PFSK-1 (cell line): ENCODE data around the gene CXCL12.

Source experiments
- FOXP2 ChIP-seq: optimal IDR thresholded peaks from 2 replicates; pipeline ENCODE3; 2011; ENCODE audit warnings: borderline replicate concordance, control low read depth, inconsistent platforms; ENCODE audit not compliant: insufficient read depth; ENCODE audit errors: extremely low read length, extremely low read depth
- POLR2AphosphoS5 ChIP-seq: IDR thresholded peaks from 2 replicates; pipeline ENCODE4 v1.6.1; 2012; ENCODE audit warnings: low read depth, mild to moderate bottlenecking, control low read depth, low read length, moderate library complexity
- REST ChIP-seq, 2 experiments: IDR thresholded peaks; 2 replicates each; pipeline versions ENCODE4 v1.6.1 to v1.8.0; 2011 to 2012; ENCODE audit warnings: low read depth in 2 of 2, low read length in 2 of 2, control low read depth in 1 of 2, inconsistent platforms in 1 of 2, mild to moderate bottlenecking in 1 of 2, moderate library complexity in 1 of 2; ENCODE audit not compliant: insufficient read depth in 1 of 2
- SIN3A ChIP-seq: IDR thresholded peaks from 2 replicates; pipeline ENCODE4 v1.6.1; 2012; ENCODE audit warnings: mild to moderate bottlenecking, low read length, moderate library complexity, borderline replicate concordance; ENCODE audit not compliant: insufficient read depth
- TAF1 ChIP-seq: IDR thresholded peaks from 2 replicates; pipeline ENCODE4 v1.6.1; 2012; ENCODE audit warnings: low read length, control low read depth, borderline replicate concordance; ENCODE audit not compliant: insufficient read depth

- TF ChIP-seq REST (IDR thresholded peaks at IDR 0.05; ENCODE audit: insufficient read depth in 1 of 2, low read depth in 2 of 2, low read length in 2 of 2), result no peak
- no peak for TF ChIP-seq POLR2AphosphoS5
- TF ChIP-seq TAF1, result no peak
- TF ChIP-seq SIN3A, result no peak
- no peak for TF ChIP-seq FOXP2
These were observed 9.9 kb upstream of the CXCL12 start for GRCh38 chr10:44394696-44395381.
